H4 (cell line): ENCODE data around the gene DNAJB13. TPM values are rescaled to one million over a fixed set of nuclear protein-coding genes. Genes with fewer than 3 reads are reported as not detected.

Experiments
- DNase-seq: peaks from one replicate; pipeline ENCODE4 v3.0.0-alpha.2; 2015; ENCODE audit warnings: low spot score
- total RNA-seq: library from RNA; depleted of rRNA; stranded (reverse); fragments of >200 nt; shearing (Covaris generic); gene quantifications from 2 replicates; pipeline ENCODE4 v1.2.3, GENCODE V29; 2014

DNAJB13 gene
- total RNA-seq, 1 experiment from 2014 or later = not detected

GRCh38 chr11:74000307-74001133 lies 49.7 kb downstream of the DNAJB13 start:
- no peak for DNase-seq

GRCh38 chr11:74001822-74002286 lies 51.0 kb downstream of the DNAJB13 start:
- no peak for DNase-seq

GRCh38 chr11:74002832-74003231 lies 52.0 kb downstream of the DNAJB13 start:
- DNase-seq = no peak

GRCh38 chr11:74004046-74004695 lies 53.3 kb downstream of the DNAJB13 start:
- DNase-seq = no peak

- no peak for DNase-seq
Measured at GRCh38 chr11:74004759-74005615, 54.2 kb downstream of the DNAJB13 start.

GRCh38 chr11:74005721-74006517 lies 55.1 kb downstream of the DNAJB13 start:
- DNase-seq = no peak

- DNase-seq = no peak
Measured at GRCh38 chr11:74006743-74007304, 56.0 kb downstream of the DNAJB13 start.

GRCh38 chr11:74007691-74008372 lies 57.0 kb downstream of the DNAJB13 start:
- no peak for DNase-seq

GRCh38 chr11:74008373-74009229 lies 57.8 kb downstream of the DNAJB13 start, which contains the start of gene UCP3:
TSS of gene UCP3 (minus strand) at chr11:74009085. CDS start at chr11:74007042, 2,043 bp downstream.
- DNase-seq = no peak

- no peak for DNase-seq
Measured at GRCh38 chr11:74009230-74009547, 58.4 kb downstream of the DNAJB13 start.

- no peak for DNase-seq
Measured at GRCh38 chr11:74009675-74010305, 59.0 kb downstream of the DNAJB13 start.

- DNase-seq = no peak
Measured at GRCh38 chr11:74010306-74011300, 59.8 kb downstream of the DNAJB13 start.

GRCh38 chr11:74011360-74012073 lies 60.7 kb downstream of the DNAJB13 start:
- no peak for DNase-seq

- no peak for DNase-seq
Measured at GRCh38 chr11:74012074-74012809, 61.4 kb downstream of the DNAJB13 start.

- DNase-seq = no peak
Measured at GRCh38 chr11:74013141-74013540, 62.3 kb downstream of the DNAJB13 start.

- no peak for DNase-seq
Measured at GRCh38 chr11:74014880-74015279, 64.1 kb downstream of the DNAJB13 start.
